ENCODE data around the gene PDE2A. TPM values are rescaled to one million over a fixed set of nuclear protein-coding genes. Genes with fewer than 3 reads are reported as not detected.

PDE2A gene
- total RNA-seq, 1 donor from 2014 or later = 0.11 TPM

- Histone ChIP-seq H3K9me3 (ENCODE audit: low read depth) (no peaks in the 10 kb centered on the region), H3F3A (ENCODE audit: low read depth) (no peaks in the 10 kb centered on the region), H2AFZ (replicated peaks) (no peak overlapping the region), H3K4me1 (no peaks in the 10 kb centered on the region), H3K27me3 (no peaks in the 10 kb centered on the region), H3K36me3 (no peaks in the 10 kb centered on the region), H3K27ac (no peak overlapping the region), H4K20me1 (ENCODE audit: low read depth) (peaks cover 19% of the 10 kb centered on the region), H3K4me2 (no peak overlapping the region), H3K4me3 (no peak overlapping the region), H3K9ac (no peak overlapping the region), H3K79me2 (ENCODE audit: low read depth) (no peaks in the 10 kb centered on the region)
- no peaks in the 10 kb centered on the region for H3K9me3 Mint-ChIP-seq
- no peak overlapping the region for H3K27ac Mint-ChIP-seq
- H3K27me3 Mint-ChIP-seq (ENCODE audit: insufficient read depth, low read depth) = peaks cover 6% of the 10 kb centered on the region
- peaks cover 14% of the 10 kb centered on the region for H3K4me1 Mint-ChIP-seq
- DNase-seq (ENCODE audit: low spot score) = no peak
- TF ChIP-seq EZH2 (IDR thresholded peaks at IDR 0.05) = no peak
- no peak for TF ChIP-seq CTCF (IDR thresholded peaks at IDR 0.05)
- TF ChIP-seq EZH2phosphoT487 (IDR thresholded peaks at IDR 0.05) = no peak
- H3K36me3 Mint-ChIP-seq = no peaks in the 10 kb centered on the region
- H3K4me3 Mint-ChIP-seq = no peak overlapping the region
Observed at GRCh38 chr11:72685560-72686480, 11.6 kb upstream of the PDE2A start.

- no peaks in the 10 kb centered on the region for H3K9me3 Mint-ChIP-seq
- no peaks in the 10 kb centered on the region for H3K36me3 ChIP-seq
- TF ChIP-seq CTCF (IDR thresholded peaks at IDR 0.05) (peak; percentile 44), EZH2phosphoT487 (IDR thresholded peaks at IDR 0.05) (no peak)
- H3K4me3 ChIP-seq = no peak overlapping the region
- H3K36me3 Mint-ChIP-seq = no peaks in the 10 kb centered on the region
- H3K4me2 ChIP-seq = no peak overlapping the region
- no peaks in the 10 kb centered on the region for H3F3A ChIP-seq (ENCODE audit: low read depth)
- H3K27me3 ChIP-seq = peaks cover 5% of the 10 kb centered on the region
- H3K27ac ChIP-seq = no peak overlapping the region
- no peak overlapping the region for H3K9ac ChIP-seq
- no peaks in the 10 kb centered on the region for H3K79me2 ChIP-seq (ENCODE audit: low read depth)
- peaks cover 25% of the 10 kb centered on the region for H3K4me1 Mint-ChIP-seq
- H3K4me1 ChIP-seq = no peaks in the 10 kb centered on the region
- H3K9me3 ChIP-seq (ENCODE audit: low read depth) = no peaks in the 10 kb centered on the region
- H3K27me3 Mint-ChIP-seq (ENCODE audit: insufficient read depth, low read depth) = peaks cover 13% of the 10 kb centered on the region
- no peak overlapping the region for H2AFZ ChIP-seq (replicated peaks)
- H4K20me1 ChIP-seq (ENCODE audit: low read depth) = peaks cover 26% of the 10 kb centered on the region
- DNase-seq (ENCODE audit: low spot score) = peak; percentile 52
- no peak overlapping the region for H3K27ac Mint-ChIP-seq
- no peak overlapping the region for H3K4me3 Mint-ChIP-seq
Observed at GRCh38 chr11:72684236-72684912, 10.2 kb upstream of the PDE2A start.

- Mint-ChIP-seq H3K27me3 (ENCODE audit: insufficient read depth, low read depth) (peaks cover 18% of the 10 kb centered on the region), H3K4me3 (no peak overlapping the region), H3K36me3 (no peaks in the 10 kb centered on the region), H3K9me3 (no peaks in the 10 kb centered on the region), H3K27ac (no peak overlapping the region), H3K4me1 (peaks cover 28% of the 10 kb centered on the region)
- TF ChIP-seq CTCF (IDR thresholded peaks at IDR 0.05) (peak; percentile 95), EZH2phosphoT487 (IDR thresholded peaks at IDR 0.05) (no peak)
- Histone ChIP-seq H3K9ac (no peak overlapping the region), H3K4me2 (no peak overlapping the region), H3K9me3 (ENCODE audit: low read depth) (no peaks in the 10 kb centered on the region), H2AFZ (replicated peaks) (no peak overlapping the region), H3F3A (ENCODE audit: low read depth) (no peaks in the 10 kb centered on the region), H3K27me3 (peaks cover 11% of the 10 kb centered on the region), H4K20me1 (ENCODE audit: low read depth) (peaks cover 31% of the 10 kb centered on the region), H3K27ac (no peak overlapping the region), H3K4me3 (no peak overlapping the region), H3K79me2 (ENCODE audit: low read depth) (no peaks in the 10 kb centered on the region), H3K4me1 (no peaks in the 10 kb centered on the region), H3K36me3 (no peaks in the 10 kb centered on the region)
- peak; percentile 81 for DNase-seq (ENCODE audit: low spot score)
Observed at GRCh38 chr11:72683782-72684200, 9.6 kb upstream of the PDE2A start.

All from neural progenitor cell (in vitro differentiated cells).